ENCODE measurements around the gene LRRK1. TPM values are rescaled to one million over a fixed set of nuclear protein-coding genes. Genes with fewer than 3 reads are reported as not detected.

LRRK1 gene
- total and polyA plus RNA-seq, 2 of the 13 experiments (the other 11 are each of a cell fraction or from before 2014, with no cell fraction given): 0.13 to 1.2 TPM

DNA sequence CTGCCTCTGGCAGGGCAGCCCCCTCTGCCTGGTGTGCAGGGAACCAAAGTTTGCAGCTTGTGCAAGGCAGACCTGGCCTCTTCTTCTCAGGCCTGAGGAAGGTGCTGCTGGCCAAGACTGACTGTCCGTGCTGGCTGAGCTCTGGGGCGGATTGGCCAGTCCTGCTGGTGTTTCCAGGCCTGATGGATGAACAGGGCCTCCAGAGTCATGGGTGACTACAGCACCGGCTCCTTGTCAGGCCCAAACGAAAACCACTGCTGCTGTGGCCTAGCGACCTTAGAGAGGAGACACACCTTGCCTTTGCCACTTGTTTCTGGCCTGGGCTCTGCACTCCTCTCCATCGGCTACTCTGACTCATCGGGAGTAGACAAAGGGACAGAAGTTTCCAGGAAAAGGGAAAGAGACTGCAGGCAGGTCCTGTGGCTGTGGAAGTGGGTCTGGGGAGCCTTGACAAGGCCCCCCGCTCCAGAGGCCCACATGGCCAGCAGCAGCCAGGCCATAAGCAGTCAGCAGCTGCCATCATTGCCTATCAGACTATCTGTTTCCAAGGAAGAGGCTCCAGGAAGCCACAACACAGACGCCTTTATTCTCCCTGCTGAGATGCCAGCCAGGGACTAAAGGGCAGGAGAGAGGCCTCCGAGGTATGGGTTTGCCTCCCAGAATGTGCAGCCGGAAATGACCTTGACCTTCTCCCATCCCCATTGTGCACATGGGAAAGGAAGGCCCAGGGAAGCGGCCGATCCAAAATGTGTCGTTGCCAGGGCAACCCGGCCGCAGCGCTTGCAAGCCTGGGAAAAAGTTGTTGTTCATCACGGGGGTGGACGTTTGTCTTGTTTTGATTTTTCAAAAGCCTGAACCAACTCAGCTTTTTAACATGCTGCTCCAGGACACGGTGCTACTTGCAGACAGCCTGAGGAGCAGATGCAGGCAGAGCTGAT lies 172.2 kb downstream of the LRRK1 start (continued):
- TF ChIP-seq FOXC1 (CRISPR knock-in tag; IDR thresholded peaks at IDR 0.05; ENCODE audit: borderline replicate concordance): no peak; the same call in 1 of the 2 replicates
- TF ChIP-seq ZNF501 (CRISPR knock-in tag; IDR thresholded peaks at IDR 0.05): no peak
- TF ChIP-seq TAF15 (IDR thresholded peaks at IDR 0.05; ENCODE audit: low read depth, low read length, poor library complexity, severe bottlenecking): no peak
- peak; percentile 72 for TF ChIP-seq PPARG (CRISPR knock-in tag; conservative IDR thresholded peaks at IDR 0.05)
- TF ChIP-seq CBX1 (IDR thresholded peaks at IDR 0.05; ENCODE audit: low read depth): no peak
- 0 out of 2 replicates have a peak, but pooled peaks have one; percentile 67 for TF ChIP-seq ZNF431 (CRISPR knock-in tag; IDR thresholded peaks at IDR 0.05; ENCODE audit: borderline replicate concordance, low read depth)
- TF ChIP-seq ZKSCAN1 (IDR thresholded peaks at IDR 0.05; ENCODE audit: low read length): no peak
- TF ChIP-seq, protein P1, sequence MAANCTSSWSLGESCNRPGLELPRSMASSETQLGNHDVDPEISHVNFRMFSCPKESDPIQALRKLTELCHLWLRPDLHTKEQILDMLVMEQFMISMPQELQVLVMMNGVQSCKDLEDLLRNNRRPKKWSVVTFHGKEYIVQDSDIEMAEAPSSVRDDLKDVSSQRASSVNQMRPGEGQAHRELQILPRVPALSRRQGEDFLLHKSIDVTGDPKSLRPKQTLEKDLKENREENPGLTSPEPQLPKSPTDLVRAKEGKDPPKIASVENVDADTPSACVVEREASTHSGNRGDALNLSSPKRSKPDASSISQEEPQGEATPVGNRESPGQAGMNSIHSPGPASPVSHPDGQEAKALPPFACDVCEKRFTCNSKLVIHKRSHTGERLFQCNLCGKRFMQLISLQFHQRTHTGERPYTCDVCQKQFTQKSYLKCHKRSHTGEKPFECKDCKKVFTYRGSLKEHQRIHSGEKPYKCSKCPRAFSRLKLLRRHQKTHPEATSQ (CRISPR knock-in tag; IDR thresholded peaks at IDR 0.05; ENCODE audit: borderline replicate concordance): peak; percentile 32; the same call in 1 of the 2 replicates
- peak; percentile 62; the same call in 1 of the 2 replicates for TF ChIP-seq ZSCAN31 (CRISPR knock-in tag; IDR thresholded peaks at IDR 0.05; ENCODE audit: low read depth)
- TF ChIP-seq NFIB (CRISPR knock-in tag; IDR thresholded peaks at IDR 0.05; ENCODE audit: borderline replicate concordance): no peak
- no peak for TF ChIP-seq ZNF441 (CRISPR knock-in tag; IDR thresholded peaks at IDR 0.05; ENCODE audit: borderline replicate concordance)
- TF ChIP-seq KDM2A (CRISPR knock-in tag; IDR thresholded peaks at IDR 0.05; ENCODE audit: borderline replicate concordance, low read depth): peak; percentile 56; the same call in 1 of the 2 replicates
- TF ChIP-seq MZF1 (CRISPR knock-in tag; IDR thresholded peaks at IDR 0.05; ENCODE audit: borderline replicate concordance): no peak
- TF ChIP-seq, protein P2, sequence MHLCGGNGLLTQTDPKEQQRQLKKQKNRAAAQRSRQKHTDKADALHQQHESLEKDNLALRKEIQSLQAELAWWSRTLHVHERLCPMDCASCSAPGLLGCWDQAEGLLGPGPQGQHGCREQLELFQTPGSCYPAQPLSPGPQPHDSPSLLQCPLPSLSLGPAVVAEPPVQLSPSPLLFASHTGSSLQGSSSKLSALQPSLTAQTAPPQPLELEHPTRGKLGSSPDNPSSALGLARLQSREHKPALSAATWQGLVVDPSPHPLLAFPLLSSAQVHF (CRISPR knock-in tag; IDR thresholded peaks at IDR 0.05): no peak
- TF ChIP-seq, protein P3, sequence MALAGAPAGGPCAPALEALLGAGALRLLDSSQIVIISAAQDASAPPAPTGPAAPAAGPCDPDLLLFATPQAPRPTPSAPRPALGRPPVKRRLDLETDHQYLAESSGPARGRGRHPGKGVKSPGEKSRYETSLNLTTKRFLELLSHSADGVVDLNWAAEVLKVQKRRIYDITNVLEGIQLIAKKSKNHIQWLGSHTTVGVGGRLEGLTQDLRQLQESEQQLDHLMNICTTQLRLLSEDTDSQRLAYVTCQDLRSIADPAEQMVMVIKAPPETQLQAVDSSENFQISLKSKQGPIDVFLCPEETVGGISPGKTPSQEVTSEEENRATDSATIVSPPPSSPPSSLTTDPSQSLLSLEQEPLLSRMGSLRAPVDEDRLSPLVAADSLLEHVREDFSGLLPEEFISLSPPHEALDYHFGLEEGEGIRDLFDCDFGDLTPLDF (CRISPR knock-in tag; IDR thresholded peaks at IDR 0.05): no peak
- TF ChIP-seq ZNF839 (CRISPR knock-in tag; IDR thresholded peaks at IDR 0.05; ENCODE audit: borderline replicate concordance): no peak
- no peak for TF ChIP-seq ZNF326 (CRISPR knock-in tag; IDR thresholded peaks at IDR 0.05; ENCODE audit: borderline replicate concordance)
- TF ChIP-seq MXD4 (CRISPR knock-in tag; IDR thresholded peaks at IDR 0.05): no peak
- TF ChIP-seq IRF2 (CRISPR knock-in tag; IDR thresholded peaks at IDR 0.05): peak; percentile 76; the same call in 1 of the 2 replicates
- no peak for TF ChIP-seq ZNF878 (CRISPR knock-in tag; IDR thresholded peaks at IDR 0.05)
- TF ChIP-seq, protein P4, sequence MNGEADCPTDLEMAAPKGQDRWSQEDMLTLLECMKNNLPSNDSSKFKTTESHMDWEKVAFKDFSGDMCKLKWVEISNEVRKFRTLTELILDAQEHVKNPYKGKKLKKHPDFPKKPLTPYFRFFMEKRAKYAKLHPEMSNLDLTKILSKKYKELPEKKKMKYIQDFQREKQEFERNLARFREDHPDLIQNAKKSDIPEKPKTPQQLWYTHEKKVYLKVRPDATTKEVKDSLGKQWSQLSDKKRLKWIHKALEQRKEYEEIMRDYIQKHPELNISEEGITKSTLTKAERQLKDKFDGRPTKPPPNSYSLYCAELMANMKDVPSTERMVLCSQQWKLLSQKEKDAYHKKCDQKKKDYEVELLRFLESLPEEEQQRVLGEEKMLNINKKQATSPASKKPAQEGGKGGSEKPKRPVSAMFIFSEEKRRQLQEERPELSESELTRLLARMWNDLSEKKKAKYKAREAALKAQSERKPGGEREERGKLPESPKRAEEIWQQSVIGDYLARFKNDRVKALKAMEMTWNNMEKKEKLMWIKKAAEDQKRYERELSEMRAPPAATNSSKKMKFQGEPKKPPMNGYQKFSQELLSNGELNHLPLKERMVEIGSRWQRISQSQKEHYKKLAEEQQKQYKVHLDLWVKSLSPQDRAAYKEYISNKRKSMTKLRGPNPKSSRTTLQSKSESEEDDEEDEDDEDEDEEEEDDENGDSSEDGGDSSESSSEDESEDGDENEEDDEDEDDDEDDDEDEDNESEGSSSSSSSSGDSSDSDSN (CRISPR knock-in tag; IDR thresholded peaks at IDR 0.05): peak; percentile 59
- peak; percentile 83; the same call in 1 of the 2 replicates for TF ChIP-seq HNF4G (IDR thresholded peaks at IDR 0.05; ENCODE audit: borderline replicate concordance, low read depth, low read length)
- no peak for TF ChIP-seq HNF4G (CRISPR knock-in tag; IDR thresholded peaks at IDR 0.05; ENCODE audit: borderline replicate concordance, low read depth)
- TF ChIP-seq YEATS2 (CRISPR knock-in tag; IDR thresholded peaks at IDR 0.05; ENCODE audit: borderline replicate concordance): 0 out of 2 replicates have a peak, but pooled peaks have one; percentile 37
